Endodermal cell (in vitro differentiated cells): ENCODE results near the gene HOMER3. TPM values are rescaled to one million over a fixed set of nuclear protein-coding genes. Genes with fewer than 3 reads are reported as not detected.

Experiments
- DNase-seq: peaks from one replicate; pipeline ENCODE4 v3.0.0-alpha.2; 2017
- H3K27ac ChIP-seq: 2 replicates; pipeline ENCODE4 v1.5.1; 2013; ENCODE audit warnings: mild to moderate bottlenecking, low read depth, low read length, moderate library complexity
- H3K27me3 ChIP-seq: 2 replicates; pipeline ENCODE4 v1.6.1; 2013; ENCODE audit warnings: mild to moderate bottlenecking, low read length, moderate library complexity; ENCODE audit not compliant: insufficient read depth, control insufficient read depth, poor library complexity, severe bottlenecking
- H3K36me3 ChIP-seq: 2 replicates; pipeline ENCODE4 v1.7.0; 2013; ENCODE audit warnings: mild to moderate bottlenecking, low read length, moderate library complexity; ENCODE audit not compliant: control insufficient read depth, insufficient read depth
- H3K4me1 ChIP-seq: one replicate; pipeline ENCODE4 v1.7.0; 2013; ENCODE audit warnings: low read length; ENCODE audit not compliant: control insufficient read depth, insufficient read depth
- H3K4me3 ChIP-seq: 2 replicates; pipeline ENCODE4 v1.5.1; 2013; ENCODE audit warnings: mild to moderate bottlenecking, low read length, moderate library complexity
- H3K9ac ChIP-seq: 2 replicates; pipeline ENCODE4 v1.6.1; 2013; ENCODE audit warnings: mild to moderate bottlenecking, low read length, moderate library complexity; ENCODE audit not compliant: poor library complexity, severe bottlenecking; ENCODE audit errors: extremely low read depth
- H3K9me3 ChIP-seq: 2 replicates; pipeline ENCODE4 v1.6.1; 2013; ENCODE audit warnings: mild to moderate bottlenecking, low read length, moderate library complexity; ENCODE audit not compliant: control insufficient read depth
- H3K27ac Mint-ChIP-seq: 2 replicates; pipeline ENCODE4 v1.8.0; 2020; ENCODE audit warnings: mixed read lengths
- H3K27me3 Mint-ChIP-seq: 2 replicates; pipeline ENCODE4 v1.8.0; 2021; ENCODE audit warnings: mild to moderate bottlenecking, mixed read lengths; ENCODE audit not compliant: insufficient read depth
- H3K36me3 Mint-ChIP-seq: 2 replicates; pipeline ENCODE4 v1.8.0; 2020; ENCODE audit warnings: low read depth, mixed read lengths
- H3K4me1 Mint-ChIP-seq: 2 replicates; pipeline ENCODE4 v1.8.0; 2020; ENCODE audit warnings: mixed read lengths
- H3K4me3 Mint-ChIP-seq: 2 replicates; pipeline ENCODE4 v1.8.0; 2020; ENCODE audit warnings: mild to moderate bottlenecking, moderate library complexity, mixed read lengths
- H3K9me3 Mint-ChIP-seq: 2 replicates; pipeline ENCODE4 v1.8.0; 2020; ENCODE audit warnings: mild to moderate bottlenecking, mixed read lengths
- CTCF ChIP-seq: fragments of 200-600 bp; sonication (generic); conservative IDR thresholded peaks from 2 replicates; pipeline ENCODE4 v1.5.0; 2021; ENCODE audit warnings: antibody characterized with exemption, mild to moderate bottlenecking
- WGBS, 2 experiments: methylation state at CpG; one replicate each; pipeline versions ENCODE4 v1.1.5 to v1.1.7; 2013; ENCODE audit warnings: missing lambda C conversion rate in 2 of 2, mixed read lengths in 1 of 2; ENCODE audit not compliant: insufficient coverage in 1 of 2, insufficient read length in 1 of 2; 5-methylcytosine and 5-hydroxymethylcytosine counted together
- total RNA-seq, 2 donors: library from RNA; stranded (reverse); fragmentation: NEBNext Ultra II Directional in 1 of 2; extraction: Animal tissue kit (Norgen Biotek cat#: 25700) in 1 of 2; gene quantifications; 2 replicates in 1 of 2; 3 replicates in 1 of 2; pipeline ENCODE4 v1.2.1, GENCODE V29; 2021

Gene HOMER3
- total RNA-seq, 2 donors from 2014 or later, result 21.5 to 31.2 TPM

GRCh38 chr19:18898607-18899408, 42.2 kb downstream of the HOMER3 start:
- no peaks in the 10 kb centered on the region for H3K9me3 ChIP-seq
- no peak overlapping the region for H3K4me3 ChIP-seq
- H3K9ac ChIP-seq, result no peak overlapping the region
- Mint-ChIP-seq H3K4me1 (no peaks in the 10 kb centered on the region), H3K27ac (no peak overlapping the region), H3K9me3 (no peaks in the 10 kb centered on the region), H3K27me3 (peaks cover 13% of the 10 kb centered on the region), H3K4me3 (no peak overlapping the region), H3K36me3 (peaks cover 17% of the 10 kb centered on the region)
- no peaks in the 10 kb centered on the region for H3K27me3 ChIP-seq
- no peak for DNase-seq
- WGBS, 2 experiments, result 87% methylated on average over 8 to 18 of the region's 18 CpGs
- H3K27ac ChIP-seq, result no peak overlapping the region
- TF ChIP-seq CTCF, result no peak
- H3K36me3 ChIP-seq, result no peaks in the 10 kb centered on the region
- no peaks in the 10 kb centered on the region for H3K4me1 ChIP-seq

- H3K4me3 Mint-ChIP-seq, result no peak overlapping the region
- no peaks in the 10 kb centered on the region for H3K4me1 Mint-ChIP-seq
- H3K4me1 ChIP-seq, result no peaks in the 10 kb centered on the region
- H3K36me3 Mint-ChIP-seq, result peaks cover 12% of the 10 kb centered on the region
- H3K9me3 ChIP-seq, result no peaks in the 10 kb centered on the region
- no peak for DNase-seq
- no peak overlapping the region for H3K27ac Mint-ChIP-seq
- no peak overlapping the region for H3K27ac ChIP-seq
- no peaks in the 10 kb centered on the region for H3K27me3 ChIP-seq
- H3K9ac ChIP-seq, result no peak overlapping the region
- WGBS, 2 experiments, result 89 to 96% methylated on average over 6 to 18 of the region's 18 CpGs
- no peak for TF ChIP-seq CTCF
- no peaks in the 10 kb centered on the region for H3K36me3 ChIP-seq
- H3K4me3 ChIP-seq, result no peak overlapping the region
- no peaks in the 10 kb centered on the region for H3K9me3 Mint-ChIP-seq
- H3K27me3 Mint-ChIP-seq, result peaks cover 13% of the 10 kb centered on the region
Observed at GRCh38 chr19:18898081-18898606, 42.9 kb downstream of the HOMER3 start.

GRCh38 chr19:18897094-18898029, 43.7 kb downstream of the HOMER3 start:
- no peak for TF ChIP-seq CTCF
- H3K27me3 Mint-ChIP-seq, result peaks cover 13% of the 10 kb centered on the region
- WGBS, 2 experiments, result 92 to 93% methylated on average over 21 to 25 of the region's 25 CpGs

More at GRCh38 chr19:18897094-18898029, 43.7 kb downstream of the HOMER3 start:
- peak overlapping the region; percentile 65 for H3K4me3 Mint-ChIP-seq
- Histone ChIP-seq H3K4me3 (no peak overlapping the region), H3K36me3 (no peaks in the 10 kb centered on the region), H3K9ac (no peak overlapping the region), H3K27me3 (no peaks in the 10 kb centered on the region), H3K9me3 (no peaks in the 10 kb centered on the region), H3K27ac (no peak overlapping the region), H3K4me1 (no peaks in the 10 kb centered on the region)
- H3K36me3 Mint-ChIP-seq, result peaks cover 13% of the 10 kb centered on the region
- no peaks in the 10 kb centered on the region for H3K9me3 Mint-ChIP-seq
- no peak overlapping the region for H3K27ac Mint-ChIP-seq
- no peaks in the 10 kb centered on the region for H3K4me1 Mint-ChIP-seq
- no peak for DNase-seq
